Effector memory CD8-positive, alpha-beta T cell (primary cell): ENCODE results near the gene BHLHE23.

Experiments
- ATAC-seq: fragments of 150-1000 bp; cut with Tn5 transposase; replicated peaks from 2 replicates; pipeline ENCODE4 v1.10.0; 2021; ENCODE audit warnings: mild to moderate bottlenecking, moderate library complexity
- DNase-seq, 3 experiments: peaks; one replicate each; pipeline ENCODE4 v3.0.0; 2021
- H3K27ac Mint-ChIP-seq, 2 donors: one replicate each; pipeline ENCODE4 v1.8.0; 2022; ENCODE audit warnings: mild to moderate bottlenecking in 2 of 2, mixed read lengths in 2 of 2, moderate library complexity in 2 of 2
- H3K27me3 Mint-ChIP-seq, 2 donors: one replicate each; pipeline ENCODE4 v1.8.0; 2022; ENCODE audit warnings: mixed read lengths in 2 of 2
- H3K36me3 Mint-ChIP-seq: one replicate; pipeline ENCODE4 v1.8.0; 2022; ENCODE audit warnings: mild to moderate bottlenecking, moderate library complexity, mixed read lengths; ENCODE audit not compliant: insufficient read depth
- H3K4me1 Mint-ChIP-seq, 2 donors: one replicate each; pipeline ENCODE4 v1.8.0; 2022; ENCODE audit warnings: low read depth in 2 of 2, mixed read lengths in 2 of 2
- H3K4me3 Mint-ChIP-seq, 2 donors: one replicate each; pipeline ENCODE4 v1.8.0; 2022; ENCODE audit warnings: mild to moderate bottlenecking in 2 of 2, mixed read lengths in 2 of 2, moderate library complexity in 2 of 2
- H3K9me3 Mint-ChIP-seq, 2 donors: one replicate each; pipeline ENCODE4 v1.8.0; 2022; ENCODE audit warnings: mixed read lengths in 2 of 2

The BHLHE23 gene

GRCh38 chr20:63026582-63027165 is 19.9 kb upstream of the BHLHE23 start:
- DNase-seq (no peak), ATAC-seq (no peak)
- Mint-ChIP-seq H3K27ac (no peak overlapping the region), H3K9me3 (no peaks in the 10 kb centered on the region), H3K4me3 (no peak overlapping the region), H3K4me1 (peaks cover 0 to 4% of the 10 kb centered on the region in 2 donors), H3K27me3 (peaks cover 37 to 80% of the 10 kb centered on the region in 2 donors), H3K36me3 (no peaks in the 10 kb centered on the region)

- H3K9me3 Mint-ChIP-seq, result no peaks in the 10 kb centered on the region
- H3K27ac Mint-ChIP-seq, result no peak overlapping the region
- peaks cover 0 to 4% of the 10 kb centered on the region in 2 donors for H3K4me1 Mint-ChIP-seq
- H3K4me3 Mint-ChIP-seq, result no peak overlapping the region
- DNase-seq (no peak), ATAC-seq (no peak)
- H3K36me3 Mint-ChIP-seq, result no peaks in the 10 kb centered on the region
- peaks cover 44 to 82% of the 10 kb centered on the region in 2 donors for H3K27me3 Mint-ChIP-seq
These were observed 19.0 kb upstream of the BHLHE23 start for GRCh38 chr20:63025534-63026331.

GRCh38 chr20:63024573-63025392 is 18.0 kb upstream of the BHLHE23 start:
- H3K9me3 Mint-ChIP-seq, result no peaks in the 10 kb centered on the region
- H3K4me3 Mint-ChIP-seq, result no peak overlapping the region
- H3K4me1 Mint-ChIP-seq, result peaks cover 0 to 4% of the 10 kb centered on the region in 2 donors
- no peaks in the 10 kb centered on the region for H3K36me3 Mint-ChIP-seq
- ATAC-seq (no peak), DNase-seq (no peak)
- peaks cover 51 to 90% of the 10 kb centered on the region in 2 donors for H3K27me3 Mint-ChIP-seq
- no peak overlapping the region for H3K27ac Mint-ChIP-seq

GRCh38 chr20:63023936-63024571 is 17.3 kb upstream of the BHLHE23 start:
- DNase-seq (no peak), ATAC-seq (no peak)
- no peak overlapping the region for H3K4me3 Mint-ChIP-seq
- no peak overlapping the region for H3K27ac Mint-ChIP-seq
- H3K4me1 Mint-ChIP-seq, result no peaks in the 10 kb centered on the region
- H3K36me3 Mint-ChIP-seq, result no peaks in the 10 kb centered on the region
- H3K9me3 Mint-ChIP-seq, result no peaks in the 10 kb centered on the region
- peaks cover 55 to 91% of the 10 kb centered on the region in 2 donors for H3K27me3 Mint-ChIP-seq

- H3K27ac Mint-ChIP-seq, result no peak overlapping the region
- H3K9me3 Mint-ChIP-seq, result no peaks in the 10 kb centered on the region
- no peaks in the 10 kb centered on the region for H3K4me1 Mint-ChIP-seq
- peaks cover 61 to 96% of the 10 kb centered on the region in 2 donors for H3K27me3 Mint-ChIP-seq
- DNase-seq (no peak), ATAC-seq (no peak)
- H3K4me3 Mint-ChIP-seq, result no peak overlapping the region
- no peaks in the 10 kb centered on the region for H3K36me3 Mint-ChIP-seq
These were observed 16.5 kb upstream of the BHLHE23 start for GRCh38 chr20:63023071-63023935.

- Mint-ChIP-seq H3K9me3 (no peaks in the 10 kb centered on the region), H3K4me3 (no peak overlapping the region), H3K27me3 (peaks cover 61 to 96% of the 10 kb centered on the region in 2 donors), H3K36me3 (no peaks in the 10 kb centered on the region), H3K4me1 (no peaks in the 10 kb centered on the region), H3K27ac (no peak overlapping the region)
- ATAC-seq (no peak), DNase-seq (no peak)
These were observed 15.7 kb upstream of the BHLHE23 start for GRCh38 chr20:63022501-63022900.

GRCh38 chr20:63021356-63022321 is 14.9 kb upstream of the BHLHE23 start:
- H3K4me3 Mint-ChIP-seq, result no peak overlapping the region
- H3K9me3 Mint-ChIP-seq, result no peaks in the 10 kb centered on the region
- ATAC-seq (no peak), DNase-seq (no peak)
- H3K4me1 Mint-ChIP-seq, result no peaks in the 10 kb centered on the region
- peaks cover 2% of the 10 kb centered on the region for H3K36me3 Mint-ChIP-seq
- H3K27ac Mint-ChIP-seq, result no peak overlapping the region
- H3K27me3 Mint-ChIP-seq, result peaks cover 59 to 92% of the 10 kb centered on the region in 2 donors

- no peak overlapping the region for H3K27ac Mint-ChIP-seq
- peaks cover 4% of the 10 kb centered on the region for H3K36me3 Mint-ChIP-seq
These were observed 13.9 kb upstream of the BHLHE23 start for GRCh38 chr20:63020681-63021080.

GRCh38 chr20:63017826-63018411 is 11.2 kb upstream of the BHLHE23 start:
- Mint-ChIP-seq H3K4me3 (no peak overlapping the region), H3K9me3 (peaks cover 0 to 13% of the 10 kb centered on the region in 2 donors), H3K4me1 (no peaks in the 10 kb centered on the region), H3K27ac (no peak overlapping the region), H3K36me3 (peaks cover 4% of the 10 kb centered on the region), H3K27me3 (peaks cover 65 to 95% of the 10 kb centered on the region in 2 donors)
- no peak for ATAC-seq
- no peak for DNase-seq

More at GRCh38 chr20:63020681-63021080, 13.9 kb upstream of the BHLHE23 start:
- H3K4me3 Mint-ChIP-seq, result no peak overlapping the region
- H3K9me3 Mint-ChIP-seq, result no peaks in the 10 kb centered on the region
- no peaks in the 10 kb centered on the region for H3K4me1 Mint-ChIP-seq
- peaks cover 64 to 92% of the 10 kb centered on the region in 2 donors for H3K27me3 Mint-ChIP-seq
- no peak for ATAC-seq
- no peak for DNase-seq

GRCh38 chr20:63017076-63017825 is 10.5 kb upstream of the BHLHE23 start:
- Mint-ChIP-seq H3K27ac (no peak overlapping the region), H3K4me3 (no peak overlapping the region), H3K36me3 (peaks cover 4% of the 10 kb centered on the region), H3K27me3 (peaks cover 64 to 93% of the 10 kb centered on the region in 2 donors), H3K4me1 (no peaks in the 10 kb centered on the region), H3K9me3 (peaks cover 0 to 14% of the 10 kb centered on the region in 2 donors)
- ATAC-seq, result no peak
- no peak for DNase-seq

- peaks cover 0 to 14% of the 10 kb centered on the region in 2 donors for H3K9me3 Mint-ChIP-seq
- peaks cover 4% of the 10 kb centered on the region for H3K36me3 Mint-ChIP-seq
- DNase-seq, result no peak
- H3K27me3 Mint-ChIP-seq, result peaks cover 60 to 87% of the 10 kb centered on the region in 2 donors
- ATAC-seq, result no peak
- no peaks in the 10 kb centered on the region for H3K4me1 Mint-ChIP-seq
- no peak overlapping the region for H3K27ac Mint-ChIP-seq
- H3K4me3 Mint-ChIP-seq, result no peak overlapping the region
These were observed 9.8 kb upstream of the BHLHE23 start for GRCh38 chr20:63016514-63017075.
